ELF-1 (cell line): Measurements from ENCODE around the gene KRT6C.

ENCODE experiments used
- DNase-seq: peaks from one replicate; pipeline ENCODE4 v3.0.0-alpha.2; 2016; ENCODE audit warnings: low read depth, low spot score

The KRT6C gene

GRCh38 chr12:52434760-52435530 is 38.7 kb downstream of the KRT6C start:
- no peak for DNase-seq

GRCh38 chr12:52434081-52434733 is 39.4 kb downstream of the KRT6C start, which contains the start of gene KRT75:
TSS of gene KRT75 (minus strand) at chr12:52434371. CDS start at chr12:52434304, 67 bp downstream.
- DNase-seq = no peak

- DNase-seq = no peak
Measured at GRCh38 chr12:52433501-52434080, 40.0 kb downstream of the KRT6C start.

DNA sequence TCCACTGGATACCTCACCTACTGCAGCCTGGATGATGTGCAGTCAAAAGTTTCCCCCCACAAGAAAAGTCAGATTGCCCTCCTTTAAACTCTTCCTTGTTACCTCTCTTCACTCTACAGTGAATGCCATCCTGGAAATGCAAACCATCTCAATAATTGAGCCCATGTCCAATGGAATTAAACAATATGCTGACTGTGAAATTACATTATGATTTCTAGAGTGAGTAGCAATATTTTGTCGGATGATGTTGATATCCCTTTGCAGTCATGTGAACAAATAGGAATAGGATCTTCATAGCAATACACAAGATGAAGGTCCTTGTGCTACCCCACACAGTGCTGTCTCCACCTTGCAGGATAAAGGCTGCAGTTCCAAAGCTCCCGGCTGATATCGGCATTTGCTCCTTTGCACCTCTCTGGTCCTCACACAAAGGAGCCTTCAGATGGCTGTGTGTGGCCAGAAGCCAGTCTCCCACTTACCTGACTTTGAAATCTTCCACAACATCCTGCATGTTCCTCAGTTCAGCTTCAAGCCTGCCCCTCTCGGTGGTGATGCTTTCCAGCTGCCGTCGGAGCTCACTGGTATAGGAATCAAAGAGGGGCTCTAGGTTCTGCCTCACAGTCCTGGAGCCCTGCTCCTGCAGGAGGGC is 40.9 kb downstream of the KRT6C start:
- DNase-seq = no peak

DNA sequence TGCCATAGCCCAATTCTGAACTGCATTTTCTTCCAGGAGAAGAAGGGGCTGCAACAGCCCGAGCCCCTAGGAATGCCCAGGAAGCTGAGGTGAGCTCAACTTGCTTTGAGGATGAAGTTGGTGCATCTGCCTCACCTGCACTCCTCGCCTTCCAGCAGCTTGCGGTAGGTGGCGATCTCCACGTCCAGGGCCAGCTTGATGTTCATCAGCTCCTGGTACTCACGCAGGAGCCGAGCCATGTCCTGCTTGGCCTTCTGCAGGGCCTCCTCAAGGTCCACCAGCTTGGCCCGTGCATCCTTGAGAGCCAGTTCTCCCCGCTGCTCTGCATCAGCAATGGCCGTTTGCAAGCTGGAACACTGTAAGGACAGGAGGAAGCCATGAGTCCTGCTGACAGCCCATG is 45.5 kb downstream of the KRT6C start:
- no peak for DNase-seq

DNA sequence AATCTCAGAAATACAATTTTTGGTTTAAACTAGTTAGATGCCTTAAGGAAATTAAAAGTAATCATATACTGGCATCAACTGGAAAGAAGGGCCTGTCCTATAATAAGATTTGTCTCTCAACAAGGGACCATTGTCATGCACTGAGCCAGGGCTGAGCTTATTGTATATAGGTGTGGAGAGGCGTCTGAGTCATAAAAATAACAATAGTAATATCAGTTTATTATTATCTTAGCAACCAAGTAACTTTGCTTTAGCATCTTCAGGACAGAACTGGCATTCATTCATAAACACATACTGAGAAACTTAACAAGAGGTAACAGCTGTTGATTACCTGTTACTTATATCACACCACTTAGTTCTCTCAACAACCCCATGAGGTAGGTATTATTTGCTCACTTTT is 46.5 kb downstream of the KRT6C start:
- DNase-seq = no peak

- no peak for DNase-seq
Measured at GRCh38 chr12:52426034-52426433, 47.6 kb downstream of the KRT6C start.

GRCh38 chr12:52425466-52425865 is 48.1 kb downstream of the KRT6C start:
- no peak for DNase-seq

- peak; percentile 49 for DNase-seq
Measured at GRCh38 chr12:52423661-52424500, 49.7 kb downstream of the KRT6C start.

GRCh38 chr12:52423035-52423434 is 50.6 kb downstream of the KRT6C start:
- no peak for DNase-seq

DNA sequence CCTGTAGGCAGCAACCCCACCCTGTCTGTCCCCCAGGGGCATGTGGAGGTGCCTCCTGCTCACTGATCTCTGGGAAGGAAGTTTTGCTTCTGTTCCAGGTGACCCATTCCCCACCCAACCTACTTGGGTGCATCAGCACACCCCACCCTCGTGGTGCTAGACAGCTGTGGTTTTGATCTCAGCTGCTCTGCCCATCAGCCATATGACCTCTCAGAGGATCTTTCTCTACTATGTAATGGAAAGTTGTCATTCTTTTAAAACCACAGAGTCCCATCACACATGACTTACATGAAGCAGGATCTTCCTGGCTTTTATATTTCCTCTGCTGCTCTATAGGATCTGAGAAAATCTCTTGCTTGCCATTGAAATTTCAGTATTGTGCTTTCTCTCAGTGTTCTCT is 53.9 kb downstream of the KRT6C start:
- no peak for DNase-seq

DNA sequence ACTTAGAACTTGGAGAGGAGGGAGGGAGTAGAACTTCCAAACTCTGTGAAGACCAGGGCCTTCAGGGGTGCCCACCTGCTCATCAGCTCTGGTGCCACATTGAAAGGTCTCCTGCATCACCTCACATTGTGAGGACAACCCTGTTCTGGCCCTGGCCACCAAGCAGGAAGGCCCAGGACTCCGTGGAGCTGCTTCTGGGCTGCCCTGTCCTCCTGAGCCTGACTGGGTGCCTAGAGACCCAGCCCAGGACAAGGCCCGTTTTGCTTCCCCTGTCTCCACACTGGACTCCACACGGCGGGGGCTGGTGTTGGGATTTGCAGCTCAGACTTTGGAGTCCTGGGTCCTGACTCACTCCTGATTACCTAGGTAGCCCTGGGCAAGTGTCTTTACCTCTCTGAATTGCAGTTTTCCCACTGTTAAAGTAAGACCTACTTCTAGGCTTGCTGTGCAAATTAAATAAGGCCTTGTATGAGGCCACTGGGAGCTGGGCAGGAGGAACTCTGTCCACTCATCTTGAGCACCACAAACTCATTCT is 55.0 kb downstream of the KRT6C start:
- DNase-seq = no peak
